Endothelial cell (in vitro differentiated cells): ENCODE results near the gene EXOSC6. TPM values are rescaled to one million over a fixed set of nuclear protein-coding genes. Genes with fewer than 3 reads are reported as not detected.
"Not testable (repeated sequence)": the region's sequence is repeated elsewhere in the genome, so short reads cannot be mapped to it uniquely, and the experiment has no call there.

Experiments used
- DNase-seq: peaks from one replicate; pipeline ENCODE4 v3.0.0; 2021; ENCODE audit warnings: low spot score
- H3K27ac Mint-ChIP-seq: one replicate; pipeline ENCODE4 v1.8.0; 2021; ENCODE audit warnings: mixed read lengths, inconsistent platforms; ENCODE audit not compliant: unreplicated experiment
- H3K27me3 Mint-ChIP-seq: one replicate; pipeline ENCODE4 v1.8.0; 2021; ENCODE audit warnings: mild to moderate bottlenecking, moderate library complexity, mixed read lengths, inconsistent platforms; ENCODE audit not compliant: unreplicated experiment
- H3K36me3 Mint-ChIP-seq: one replicate; pipeline ENCODE4 v1.8.0; 2021; ENCODE audit warnings: mild to moderate bottlenecking, low read depth, mixed read lengths, inconsistent platforms; ENCODE audit not compliant: unreplicated experiment
- H3K4me1 Mint-ChIP-seq: one replicate; pipeline ENCODE4 v1.8.0; 2021; ENCODE audit warnings: mild to moderate bottlenecking, mixed read lengths, inconsistent platforms; ENCODE audit not compliant: unreplicated experiment
- H3K4me3 Mint-ChIP-seq: one replicate; pipeline ENCODE4 v1.8.0; 2021; ENCODE audit warnings: mild to moderate bottlenecking, mixed read lengths, inconsistent platforms; ENCODE audit not compliant: unreplicated experiment
- H3K9me3 Mint-ChIP-seq: one replicate; pipeline ENCODE4 v1.8.0; 2021; ENCODE audit warnings: mixed read lengths, inconsistent platforms; ENCODE audit not compliant: unreplicated experiment
- CTCF ChIP-seq: fragments of 200-600 bp; sonication (generic); IDR thresholded peaks from one replicate; pipeline ENCODE4 v1.5.0; 2021; ENCODE audit warnings: antibody characterized with exemption; ENCODE audit not compliant: unreplicated experiment
- total RNA-seq: library from RNA; stranded (reverse); fragmentation: NEBNext Ultra II Directional; extraction: Animal tissue kit (Norgen Biotek cat#: 25700); gene quantifications from one replicate; pipeline ENCODE4 v1.2.1, GENCODE V29; 2021; ENCODE audit not compliant: unreplicated experiment

EXOSC6 gene
- total RNA-seq, 1 donor from 2014 or later, result 25.1 TPM

GRCh38 chr16:70276392-70276791 lies 24.7 kb upstream of the EXOSC6 start:
- Mint-ChIP-seq H3K4me3 (peak overlapping the region; percentile 53), H3K27ac (no peak overlapping the region), H3K36me3 (peaks cover 23% of the 10 kb centered on the region), H3K4me1 (no peaks in the 10 kb centered on the region), H3K27me3 (peaks cover 2% of the 10 kb centered on the region), H3K9me3 (no peaks in the 10 kb centered on the region)
- DNase-seq, result no peak
- no peak for TF ChIP-seq CTCF

GRCh38 chr16:70271696-70272095 lies 20.0 kb upstream of the EXOSC6 start:
- DNase-seq, result no peak
- H3K4me3 Mint-ChIP-seq, result no peak overlapping the region
- no peak for TF ChIP-seq CTCF
- H3K36me3 Mint-ChIP-seq, result peaks cover 43% of the 10 kb centered on the region
- H3K27me3 Mint-ChIP-seq, result peaks cover 2% of the 10 kb centered on the region
- H3K27ac Mint-ChIP-seq, result no peak overlapping the region
- no peaks in the 10 kb centered on the region for H3K4me1 Mint-ChIP-seq
- H3K9me3 Mint-ChIP-seq, result no peaks in the 10 kb centered on the region

DNA sequence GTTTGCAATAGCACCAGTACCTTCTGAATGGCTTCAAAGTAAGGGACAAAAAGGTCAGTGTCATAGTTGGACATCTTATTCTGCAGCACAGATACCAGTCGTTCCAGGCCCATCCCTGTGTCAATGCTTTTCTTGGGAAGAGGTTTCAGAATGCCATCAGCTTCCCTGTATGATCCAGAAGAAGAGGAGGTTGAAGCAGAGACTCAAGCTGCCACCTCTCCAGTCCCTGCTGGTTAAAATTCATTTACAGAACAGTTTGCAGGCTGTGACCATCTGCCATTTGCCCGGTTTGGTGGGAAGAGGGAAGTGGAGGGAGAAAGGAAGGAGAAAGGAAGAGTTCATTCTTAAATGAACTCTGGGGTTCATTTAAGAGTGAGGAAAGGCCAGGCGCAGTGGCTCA lies 18.4 kb upstream of the EXOSC6 start:
- DNase-seq, result no peak
- no peak for TF ChIP-seq CTCF
- peaks cover 4% of the 10 kb centered on the region for H3K4me1 Mint-ChIP-seq
- peak overlapping the region; percentile 68 for H3K4me3 Mint-ChIP-seq
- no peaks in the 10 kb centered on the region for H3K9me3 Mint-ChIP-seq
- peaks cover 41% of the 10 kb centered on the region for H3K36me3 Mint-ChIP-seq
- peaks cover 2% of the 10 kb centered on the region for H3K27me3 Mint-ChIP-seq
- no peak overlapping the region for H3K27ac Mint-ChIP-seq

- no peak for TF ChIP-seq CTCF
- Mint-ChIP-seq H3K4me3 (no peak overlapping the region), H3K36me3 (peaks cover 48% of the 10 kb centered on the region), H3K9me3 (no peaks in the 10 kb centered on the region), H3K27ac (no peak overlapping the region), H3K27me3 (peaks cover 2% of the 10 kb centered on the region), H3K4me1 (peaks cover 4% of the 10 kb centered on the region)
- DNase-seq, result no peak
Measured at GRCh38 chr16:70269471-70269870, 17.7 kb upstream of the EXOSC6 start.

DNA sequence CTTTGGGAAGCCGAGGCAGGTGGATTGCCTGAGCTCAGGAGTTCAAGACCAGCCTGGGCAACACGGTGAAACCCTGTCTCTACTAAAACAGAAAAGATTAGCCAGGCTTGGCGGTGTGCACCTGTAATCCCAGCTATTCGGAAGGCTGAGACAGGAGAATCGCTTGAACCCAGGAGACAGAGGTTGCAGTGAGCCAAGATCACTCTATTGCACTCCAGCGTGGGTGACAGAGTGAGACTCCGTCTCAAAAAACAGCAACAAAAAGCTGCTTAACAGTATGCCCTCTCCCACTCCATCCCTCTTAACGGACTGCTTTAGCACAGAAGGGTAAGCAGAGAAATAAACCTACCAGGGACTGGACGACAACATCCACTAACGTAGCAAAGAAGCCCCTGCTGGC lies 16.2 kb upstream of the EXOSC6 start:
- H3K4me1 Mint-ChIP-seq, H3K9me3 Mint-ChIP-seq, DNase-seq, H3K27me3 Mint-ChIP-seq, H3K4me3 Mint-ChIP-seq: not testable (repeated sequence)
- Mint-ChIP-seq H3K36me3 (peaks cover 48% of the 10 kb centered on the region), H3K27ac (peak overlapping the region; percentile 18)

GRCh38 chr16:70267516-70267915 lies 15.8 kb upstream of the EXOSC6 start:
- Mint-ChIP-seq H3K27me3 (no peaks in the 10 kb centered on the region), H3K4me1 (peaks cover 4% of the 10 kb centered on the region), H3K36me3 (peaks cover 46% of the 10 kb centered on the region), H3K4me3 (no peak overlapping the region), H3K9me3 (no peaks in the 10 kb centered on the region), H3K27ac (peak overlapping the region; percentile 18)
- peak; percentile 70 for DNase-seq
- peak; percentile 76 for TF ChIP-seq CTCF

DNA sequence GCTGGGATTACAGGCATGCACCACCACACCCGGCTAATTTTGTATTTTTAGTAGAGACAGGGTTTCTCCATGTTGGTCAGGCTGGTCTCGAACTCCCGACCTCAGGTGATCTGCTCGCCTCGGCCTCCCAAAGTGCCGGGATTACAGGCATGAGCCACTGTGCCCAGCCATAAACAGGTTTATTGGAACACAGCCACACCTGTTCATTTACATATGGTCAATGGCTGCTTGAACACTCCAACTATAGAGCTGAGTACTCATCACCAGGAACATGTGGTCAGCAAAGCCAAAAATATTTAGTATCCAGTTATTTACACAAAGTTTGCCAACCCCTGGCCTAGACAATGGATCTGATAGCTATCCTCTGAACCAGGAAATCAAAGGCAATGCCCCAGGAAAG lies 8.2 kb upstream of the EXOSC6 start:
- not testable (repeated sequence) for DNase-seq, H3K27me3 Mint-ChIP-seq, H3K9me3 Mint-ChIP-seq, H3K4me1 Mint-ChIP-seq, H3K4me3 Mint-ChIP-seq, H3K27ac Mint-ChIP-seq
- H3K36me3 Mint-ChIP-seq, result peaks cover 34% of the 10 kb centered on the region
